GM19468 (cell line): ENCODE measurements around the gene ATP8A2.
"Not testable (repeated sequence)": the region's sequence is repeated elsewhere in the genome, so short reads cannot be mapped to it uniquely, and the experiment has no call there.

Experiments used
- ATAC-seq: cut with Tn5 transposase; IDR thresholded peaks from one replicate; pipeline ENCODE4 v1.9.1; 2021; ENCODE audit warnings: mild to moderate bottlenecking, moderate library complexity, moderate number of reproducible peaks; ENCODE audit not compliant: unreplicated experiment; ENCODE audit errors: extremely low read depth

ATP8A2 gene

DNA sequence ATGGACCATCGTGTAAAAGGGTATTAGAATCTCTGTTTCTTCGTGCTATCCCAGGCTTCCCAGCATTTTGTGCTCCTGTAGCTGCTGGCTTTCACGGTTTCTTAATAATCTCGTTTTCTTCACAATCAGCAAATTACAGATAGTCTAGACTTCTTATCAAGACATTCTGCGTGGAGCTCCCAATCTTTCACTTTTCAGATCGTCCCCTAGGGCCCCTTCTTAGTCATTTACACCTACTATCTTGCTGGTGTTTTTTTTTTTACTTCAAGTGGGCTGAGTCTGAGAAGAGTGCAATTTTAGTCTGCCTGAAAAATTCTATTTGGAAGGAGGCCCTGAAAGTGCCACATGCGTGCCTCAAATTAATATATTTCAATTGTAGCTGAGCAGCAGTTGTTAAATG is 404.9 kb downstream of the ATP8A2 start:
- no peak for ATAC-seq

DNA sequence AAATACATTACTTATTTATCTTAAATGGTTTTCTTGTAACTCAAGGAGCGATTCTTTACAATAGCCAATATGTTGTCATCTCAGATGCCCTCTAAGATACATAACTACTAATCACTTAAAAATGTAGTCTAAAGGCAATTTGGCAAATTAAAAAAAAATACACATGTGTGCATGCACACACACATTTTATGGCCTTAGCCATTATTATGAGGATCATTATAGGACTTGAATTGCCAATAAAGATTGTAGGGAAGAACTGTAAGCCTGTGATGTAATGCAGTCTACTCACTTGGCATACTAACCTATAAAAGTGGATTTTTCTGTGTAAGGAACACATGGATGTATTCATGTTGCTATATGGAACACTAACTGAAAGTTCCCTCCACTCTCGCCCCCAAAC is 405.7 kb downstream of the ATP8A2 start:
- no peak for ATAC-seq

DNA sequence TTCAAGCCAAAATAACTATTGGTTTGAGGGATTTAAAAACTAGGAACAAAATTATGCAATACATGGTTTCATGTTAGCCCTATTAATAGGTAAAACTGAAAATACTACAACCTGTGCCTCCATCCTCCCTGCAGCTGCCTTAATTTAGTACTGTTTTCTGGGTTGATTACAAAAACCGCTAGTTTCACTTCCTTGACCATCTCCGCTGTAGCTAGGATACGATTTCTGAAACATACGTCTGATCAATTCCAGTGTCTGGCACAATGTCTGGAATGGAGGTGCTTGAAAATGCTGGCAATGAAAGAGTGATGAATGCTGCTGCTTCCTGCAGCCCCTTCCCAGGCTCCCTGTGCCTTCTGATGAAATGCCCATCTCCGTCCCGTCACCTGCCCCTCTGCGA is 406.6 kb downstream of the ATP8A2 start:
- ATAC-seq, result no peak

DNA sequence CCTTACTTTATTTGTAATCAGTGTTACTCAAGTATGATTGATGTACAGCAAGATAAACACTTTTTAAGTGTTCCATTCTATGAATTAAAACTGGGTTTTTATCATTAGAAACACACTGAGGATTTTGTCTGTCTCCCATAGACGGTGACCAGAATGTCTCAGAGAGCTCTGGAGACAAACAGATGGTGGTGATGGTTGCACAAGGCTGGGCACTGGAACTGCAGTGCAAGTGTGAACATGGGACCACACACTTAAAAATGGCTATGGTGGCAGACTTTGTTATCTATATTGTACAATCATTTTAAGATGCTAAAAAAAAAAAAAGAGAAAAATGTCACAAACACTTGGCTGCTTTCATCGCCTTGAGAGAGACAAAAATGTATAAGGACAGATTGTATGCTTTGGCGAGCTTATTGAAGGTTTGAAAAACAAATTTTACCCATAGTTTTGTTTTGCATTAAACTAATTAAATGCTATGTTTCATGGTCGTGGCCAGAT is 407.1 kb downstream of the ATP8A2 start:
- no peak for ATAC-seq

DNA sequence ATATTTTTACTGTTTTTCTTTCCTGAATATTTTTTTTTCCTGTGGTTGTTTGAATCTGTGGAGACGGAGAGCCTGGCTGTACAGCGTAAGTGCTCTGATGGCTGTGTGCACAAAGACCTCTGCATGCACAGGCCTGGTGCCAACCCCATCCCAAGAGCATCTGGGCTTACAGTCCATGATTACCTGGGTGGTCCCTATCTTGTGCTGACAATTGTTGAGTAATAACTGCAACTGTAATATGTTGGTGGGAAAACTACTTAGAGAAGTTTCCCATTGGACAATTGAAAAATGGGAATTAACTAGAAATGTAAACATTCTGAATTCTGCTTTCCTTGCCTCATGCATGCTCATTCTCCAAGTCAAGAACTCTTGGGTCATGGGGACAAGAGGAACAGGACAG is 411.3 kb downstream of the ATP8A2 start:
- no peak for ATAC-seq

DNA sequence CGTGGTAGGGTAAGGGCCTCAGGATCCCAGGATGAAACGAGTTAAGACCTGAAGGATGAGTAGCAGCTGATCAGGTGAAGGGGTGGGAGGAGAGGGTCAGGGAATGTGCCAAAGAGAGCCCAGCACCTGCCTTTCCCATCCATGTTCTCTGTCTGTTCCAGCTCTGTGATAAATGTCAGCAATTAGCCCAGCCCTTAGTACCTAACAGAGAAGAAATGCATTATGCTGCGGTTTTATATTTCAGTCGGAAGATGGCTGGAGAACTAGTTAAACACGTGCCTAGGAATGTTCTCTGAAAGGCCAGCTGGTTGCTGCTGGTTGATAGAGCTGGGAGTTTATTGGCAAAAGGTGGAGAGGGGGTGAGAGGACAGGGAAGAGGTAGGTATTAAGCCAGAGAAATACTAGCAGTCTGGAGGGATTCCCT is 411.8 kb downstream of the ATP8A2 start:
- no peak for ATAC-seq

DNA sequence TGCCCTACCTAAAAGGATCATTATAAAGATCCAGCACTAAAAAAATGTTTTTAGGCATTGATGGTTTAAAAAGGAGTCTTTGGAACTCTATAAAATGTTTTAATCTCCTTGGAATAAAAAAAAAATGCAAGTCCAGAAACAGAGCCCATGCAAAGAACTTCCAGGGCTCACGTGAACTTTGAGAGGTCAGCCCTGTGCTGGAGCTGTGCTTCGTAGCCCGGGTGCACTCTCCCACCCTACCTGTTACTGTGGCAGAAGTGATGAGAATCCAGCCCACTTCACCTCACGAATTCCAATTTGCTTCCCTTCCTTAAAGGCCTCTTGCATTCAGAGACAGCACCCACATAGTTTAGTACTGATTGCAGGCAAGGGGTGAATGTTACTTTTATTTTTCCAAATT is 412.3 kb downstream of the ATP8A2 start:
- ATAC-seq, result no peak

DNA sequence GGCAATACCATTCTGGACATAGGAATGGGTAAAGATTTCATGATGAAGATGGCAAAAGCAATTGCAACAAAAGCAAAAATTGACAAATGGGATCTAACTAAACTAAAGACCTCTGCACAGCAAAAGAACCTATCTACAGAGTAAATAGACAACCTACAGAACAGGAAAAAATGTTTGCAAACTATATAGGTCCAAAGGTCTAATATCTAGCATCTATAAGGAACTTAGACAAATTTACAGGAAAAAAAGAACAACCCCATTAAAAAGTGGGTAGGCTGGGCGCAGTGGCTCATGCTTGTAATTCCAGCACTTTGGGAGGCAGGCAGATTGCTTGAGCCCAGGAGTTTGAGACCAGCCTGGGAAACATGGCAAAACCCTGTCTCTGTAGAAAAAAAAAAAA is 418.4 kb downstream of the ATP8A2 start:
- ATAC-seq, result not testable (repeated sequence)

DNA sequence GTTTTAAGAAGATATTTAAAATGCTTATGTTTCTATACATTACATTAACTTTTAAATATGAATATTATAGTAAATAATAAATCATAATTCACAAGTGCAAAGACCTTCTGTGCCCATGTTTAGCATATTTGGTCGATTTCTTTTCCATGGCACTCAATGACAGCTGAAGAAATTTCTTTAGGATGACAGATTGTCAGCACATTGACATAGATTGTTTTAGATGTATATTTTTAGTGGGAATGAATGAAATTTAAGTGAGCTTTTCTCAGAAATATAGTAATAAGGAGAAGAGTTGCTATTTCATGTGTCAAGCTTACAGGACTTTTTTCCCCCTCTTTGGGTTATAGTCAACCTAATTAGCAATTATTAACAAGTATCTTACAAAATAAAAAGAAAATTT is 423.5 kb downstream of the ATP8A2 start:
- ATAC-seq, result no peak

DNA sequence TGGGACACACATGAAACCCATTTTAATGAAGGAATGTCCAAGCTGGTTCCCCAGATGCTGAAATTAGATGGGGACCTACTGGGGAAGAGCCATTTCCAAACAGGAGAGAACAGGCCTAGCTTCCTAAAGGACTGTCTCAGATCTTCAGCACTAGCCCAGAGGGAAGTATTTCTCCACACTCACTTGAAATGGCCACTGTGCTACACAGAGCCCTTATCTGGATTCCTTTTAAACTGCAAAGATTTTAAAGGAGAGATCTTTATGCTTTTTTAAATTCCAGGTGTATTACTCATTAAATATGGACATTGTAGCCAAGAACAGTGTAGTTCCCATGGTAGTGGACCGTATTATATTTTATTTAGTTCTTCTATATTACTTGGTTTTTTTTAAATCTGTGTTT is 424.7 kb downstream of the ATP8A2 start:
- no peak for ATAC-seq

DNA sequence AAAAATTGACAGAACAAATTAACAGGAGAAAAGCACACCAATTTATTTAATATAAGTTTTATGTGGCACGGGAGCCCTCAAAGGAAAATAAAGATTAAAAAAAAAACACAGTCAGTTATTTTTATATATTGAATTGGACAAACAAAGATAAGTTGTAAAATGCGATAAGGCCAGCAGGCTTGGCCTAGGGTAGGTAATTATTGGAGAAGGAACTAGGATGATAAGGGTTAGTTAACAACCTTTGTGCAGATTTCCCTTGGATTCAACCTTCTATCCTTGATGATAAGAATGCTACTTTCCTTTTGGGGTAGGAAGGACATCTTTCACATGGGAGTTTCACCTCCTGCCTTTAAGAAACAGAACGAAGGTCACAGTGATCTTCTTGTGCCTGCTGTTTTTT is 427.2 kb downstream of the ATP8A2 start:
- no peak for ATAC-seq

DNA sequence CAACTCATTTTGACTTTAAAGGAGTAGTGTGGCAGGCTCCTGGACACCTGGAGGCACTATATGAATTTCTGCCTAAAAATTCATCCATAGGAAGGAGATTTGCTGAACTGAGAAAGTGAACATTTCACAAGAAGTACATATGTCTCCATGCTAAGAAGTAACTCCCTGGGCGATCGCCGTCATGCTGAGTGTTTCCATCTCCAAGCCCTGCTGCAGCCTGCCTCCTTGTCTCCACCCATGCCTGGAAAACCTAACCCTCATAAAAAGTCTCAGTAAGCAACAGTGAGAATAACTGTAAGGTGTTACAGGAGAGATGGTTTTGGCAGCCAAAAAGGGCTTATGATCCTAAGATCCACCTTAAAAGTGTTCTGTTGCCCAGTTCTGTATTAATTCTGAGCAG is 428.7 kb downstream of the ATP8A2 start:
- no peak for ATAC-seq

DNA sequence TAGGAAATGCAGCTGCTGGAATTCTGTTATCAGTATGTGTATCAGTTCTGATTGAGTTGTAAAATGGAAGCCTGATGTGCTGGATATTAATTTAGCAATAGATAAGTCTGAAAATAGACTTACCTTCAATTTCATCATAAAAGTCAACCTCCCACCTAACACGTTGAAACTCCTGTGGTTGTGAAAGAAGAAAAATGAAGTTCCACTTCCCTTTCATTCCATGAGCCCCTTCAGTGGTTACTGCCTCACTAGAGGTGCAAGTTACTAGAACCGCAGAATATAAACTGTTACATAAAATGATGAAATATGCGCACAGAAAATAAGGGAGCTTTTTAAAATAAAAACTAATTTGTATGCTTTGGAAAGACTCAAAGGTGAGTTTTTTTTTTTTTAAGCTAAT is 430.8 kb downstream of the ATP8A2 start:
- no peak for ATAC-seq

DNA sequence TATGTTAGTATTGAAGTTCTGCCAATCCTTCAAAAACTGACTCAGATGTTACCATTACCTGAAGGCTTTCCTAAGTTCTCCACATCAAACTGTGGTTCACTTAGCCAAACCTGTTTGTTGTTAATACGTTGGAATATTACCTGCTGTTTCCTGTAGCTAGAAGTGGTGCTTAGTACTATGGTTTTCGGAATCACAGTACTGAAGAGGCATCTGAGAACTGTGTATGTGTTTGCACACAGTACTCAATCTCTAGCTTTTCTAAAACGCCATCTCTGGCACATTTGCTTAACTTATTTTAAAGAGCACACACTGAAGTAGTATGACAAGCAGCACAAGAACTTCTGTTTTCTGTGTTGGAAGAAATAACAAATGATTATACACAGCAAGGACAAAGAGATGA is 431.9 kb downstream of the ATP8A2 start:
- no peak for ATAC-seq

DNA sequence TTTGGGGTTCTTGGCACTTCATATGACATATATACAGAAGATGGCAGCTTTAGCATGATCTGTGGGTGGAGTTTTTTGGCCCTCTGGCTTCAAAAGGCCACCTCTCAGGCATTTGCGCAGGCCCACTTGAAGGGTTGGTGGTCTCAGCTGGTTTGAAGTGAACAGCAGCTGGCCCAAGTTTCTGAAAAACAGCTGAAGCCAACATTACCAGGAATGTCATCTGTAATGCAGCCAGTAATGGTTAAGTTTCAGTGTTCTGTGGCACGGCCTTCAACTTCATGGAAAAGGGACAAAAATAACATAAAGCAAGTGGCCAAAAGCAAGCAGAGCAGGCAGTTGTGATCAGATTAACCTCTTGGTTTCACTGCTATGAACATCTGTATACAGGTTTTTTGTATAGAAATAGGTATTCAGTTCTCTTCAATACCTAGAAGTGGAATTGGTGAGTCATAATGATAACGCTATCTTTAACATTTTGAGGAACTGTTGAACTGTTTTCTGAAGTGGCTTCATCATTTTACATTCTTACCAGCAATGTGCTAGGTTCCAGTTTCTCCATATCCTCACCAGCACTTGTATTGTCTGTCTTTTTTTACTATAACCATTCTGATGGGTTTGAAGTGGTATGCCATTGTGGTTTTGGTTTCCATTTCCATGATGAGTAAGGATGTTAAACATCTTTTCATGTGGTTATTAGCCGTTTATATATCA is 434.6 kb downstream of the ATP8A2 start:
- ATAC-seq, result no peak

DNA sequence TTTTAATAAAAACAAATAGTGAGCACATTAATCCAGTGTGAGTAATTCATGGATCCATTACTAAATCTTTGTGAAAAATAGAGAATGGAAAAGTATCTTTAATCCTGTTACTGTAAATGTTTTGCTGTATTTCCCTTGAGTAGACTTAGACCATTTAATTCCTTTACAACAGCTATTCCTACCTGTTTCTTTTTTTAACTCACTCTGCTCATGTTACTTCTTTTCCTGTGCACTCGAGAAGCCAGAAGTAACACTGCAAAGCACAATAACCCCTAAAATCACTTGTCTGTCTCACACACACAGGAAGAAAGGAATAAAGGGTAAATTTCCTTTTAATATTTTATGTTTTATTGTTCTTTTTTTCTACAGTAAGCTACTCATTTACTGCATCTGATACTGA is 435.8 kb downstream of the ATP8A2 start:
- no peak for ATAC-seq

DNA sequence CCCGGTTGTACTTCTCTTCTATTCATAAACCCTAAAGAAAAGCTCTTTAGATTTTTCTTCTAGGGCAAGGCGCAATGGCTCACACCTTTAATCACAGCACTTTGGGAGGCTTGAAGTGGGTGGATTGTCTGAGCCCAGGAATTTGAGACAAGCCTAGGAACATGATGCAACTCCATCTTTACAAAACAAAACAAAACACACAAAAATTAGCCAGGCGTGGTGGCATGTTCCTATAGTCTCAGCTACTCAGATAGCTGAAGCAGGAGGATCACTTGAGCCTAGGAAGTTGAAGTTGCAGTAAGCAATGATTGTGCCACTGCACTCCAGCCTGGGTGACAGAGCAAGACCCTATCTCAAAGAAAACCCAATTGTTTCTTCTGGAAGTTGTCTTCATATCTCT is 439.7 kb downstream of the ATP8A2 start:
- ATAC-seq, result no peak

DNA sequence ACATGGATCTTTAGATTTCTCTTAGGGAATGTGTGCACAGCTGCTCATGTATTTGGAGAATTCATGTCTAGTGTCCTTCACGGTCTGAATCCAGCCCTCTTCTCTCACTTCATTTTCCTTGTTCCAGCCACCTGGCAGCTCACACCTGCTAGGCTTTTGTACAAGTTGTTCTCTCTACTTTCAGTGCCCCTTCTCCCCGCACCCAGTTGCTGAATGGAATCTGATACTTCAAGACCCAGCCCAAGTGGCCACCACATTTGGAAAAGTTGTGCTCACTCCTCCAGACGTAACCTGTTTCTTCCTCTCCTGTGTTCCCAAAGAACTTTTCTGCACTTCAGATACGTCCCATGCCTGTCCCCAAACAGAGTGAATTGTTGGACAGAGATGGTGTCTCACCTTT is 444.5 kb downstream of the ATP8A2 start:
- no peak for ATAC-seq

DNA sequence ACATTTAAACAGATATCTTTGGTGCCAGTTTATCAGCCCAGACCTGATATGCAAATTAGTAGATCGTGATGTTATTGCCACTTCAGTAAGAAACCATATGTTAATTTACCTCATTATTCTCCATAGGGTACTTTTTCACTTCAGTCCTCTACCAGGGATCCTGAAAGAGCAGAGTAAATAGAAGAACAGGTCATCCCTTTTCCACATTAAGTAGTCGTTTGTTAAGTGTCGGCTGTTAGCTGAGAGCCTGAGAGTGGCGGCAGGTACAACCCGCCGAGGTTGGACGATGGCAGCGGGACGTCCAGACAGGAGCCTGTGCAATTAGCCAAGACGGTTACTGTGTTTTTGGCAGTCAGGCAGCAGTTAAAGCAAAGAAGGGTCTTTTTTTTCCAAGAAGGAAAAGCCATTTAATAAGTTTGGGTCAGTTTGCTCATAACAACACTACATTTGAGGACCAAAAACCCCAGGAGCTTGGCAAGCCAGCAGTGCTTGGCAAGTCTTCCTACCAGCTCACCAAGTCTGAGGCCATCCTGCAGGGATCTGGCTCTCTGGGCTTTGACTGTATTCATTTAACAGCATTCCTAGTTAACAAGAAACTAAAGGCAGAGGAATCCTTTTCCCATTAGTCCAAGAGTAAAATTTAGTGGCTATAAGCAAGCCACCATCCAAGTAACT is 448.2 kb downstream of the ATP8A2 start:
- no peak for ATAC-seq

DNA sequence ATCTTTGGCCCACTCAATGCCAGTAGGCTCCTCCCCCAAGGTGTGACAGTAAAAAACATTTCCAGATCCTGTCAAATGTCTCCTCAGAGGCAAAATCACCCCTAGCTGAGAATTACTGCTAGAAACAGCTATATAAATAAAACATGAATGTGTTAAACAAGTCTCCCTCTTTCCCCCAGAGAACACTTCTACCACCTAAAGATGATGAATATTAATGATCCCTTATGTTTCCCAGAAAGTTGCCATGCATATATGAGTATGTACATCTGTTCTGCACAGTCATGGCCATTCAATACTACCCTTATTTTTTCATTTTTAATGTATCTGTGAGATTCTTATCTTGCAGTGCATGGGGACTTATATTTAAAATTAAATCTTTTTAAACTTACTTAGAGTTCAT is 450.0 kb downstream of the ATP8A2 start:
- ATAC-seq, result no peak

DNA sequence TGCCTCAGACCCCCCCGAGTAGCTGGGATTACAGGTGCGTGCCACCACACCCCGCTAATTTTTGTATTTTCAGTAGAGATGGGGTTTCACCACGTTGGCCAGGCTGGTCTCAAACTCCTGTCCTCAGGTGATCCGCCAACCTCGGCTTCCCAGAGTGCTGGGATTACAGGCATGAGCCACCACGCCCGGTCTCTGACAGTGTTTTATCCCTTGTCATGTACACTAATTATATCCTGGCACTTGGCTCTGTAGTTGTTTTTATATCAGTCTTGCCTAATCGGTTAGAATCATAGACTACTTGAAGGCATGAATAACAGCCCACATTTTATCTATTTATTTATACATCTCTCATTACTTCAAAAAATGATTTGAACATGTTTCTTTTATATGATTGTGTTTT is 455.4 kb downstream of the ATP8A2 start:
- not testable (repeated sequence) for ATAC-seq
